GM19455 (cell line): ENCODE measurements around the gene CAMTA2.
A peak's percentile ranks its signal among the peaks of the same experiment; 100 is the strongest.

ENCODE experiments used
- ATAC-seq: cut with Tn5 transposase; IDR thresholded peaks from one replicate; pipeline ENCODE4 v1.9.1; 2021; ENCODE audit not compliant: unreplicated experiment

CAMTA2 gene

GRCh38 chr17:4999430-5000093, 12.1 kb upstream of the CAMTA2 start:
- no peak for ATAC-seq

- no peak for ATAC-seq
These were observed 11.4 kb upstream of the CAMTA2 start for GRCh38 chr17:4998732-4999429.

- peak; percentile 9 for ATAC-seq
These were observed 10.7 kb upstream of the CAMTA2 start for GRCh38 chr17:4998027-4998731.

GRCh38 chr17:4997302-4998026, 10.0 kb upstream of the CAMTA2 start, which contains the start of the genes INCA1 and KIF1C:
TSS of gene INCA1 (minus strand) at chr17:4997522. CDS start at chr17:4994437, 3,085 bp downstream.
TSS of gene KIF1C (plus strand) at chr17:4997950. CDS start at chr17:5000247, 2,297 bp downstream.
- peak; percentile 85 for ATAC-seq

GRCh38 chr17:4994081-4994595, 6.7 kb upstream of the CAMTA2 start:
- ATAC-seq: no peak

GRCh38 chr17:4987767-4988567, 492 bp upstream of the CAMTA2 start:
- no peak for ATAC-seq

GRCh38 chr17:4986403-4986802, 1.1 kb downstream of the CAMTA2 start:
- no peak for ATAC-seq

GRCh38 chr17:4982305-4982704, 5.2 kb downstream of the CAMTA2 start:
- ATAC-seq: no peak

GRCh38 chr17:4980644-4981216, 6.7 kb downstream of the CAMTA2 start:
- no peak for ATAC-seq

GRCh38 chr17:4978726-4979125, 8.7 kb downstream of the CAMTA2 start:
- no peak for ATAC-seq

GRCh38 chr17:4974115-4974670, 13.3 kb downstream of the CAMTA2 start:
- no peak for ATAC-seq

GRCh38 chr17:4973256-4974114, 14.0 kb downstream of the CAMTA2 start:
- ATAC-seq: no peak

- no peak for ATAC-seq
These were observed 14.7 kb downstream of the CAMTA2 start for GRCh38 chr17:4972752-4973151.

GRCh38 chr17:4972322-4972721, 15.2 kb downstream of the CAMTA2 start:
- no peak for ATAC-seq

GRCh38 chr17:4971826-4972225, 15.6 kb downstream of the CAMTA2 start:
- no peak for ATAC-seq

- ATAC-seq: no peak
These were observed 17.2 kb downstream of the CAMTA2 start for GRCh38 chr17:4970273-4970672.

GRCh38 chr17:4969551-4970173, 17.8 kb downstream of the CAMTA2 start:
- no peak for ATAC-seq

- ATAC-seq: no peak
These were observed 18.4 kb downstream of the CAMTA2 start for GRCh38 chr17:4969047-4969550.
